ENCODE results near the gene MIOS. TPM values are rescaled to one million over a fixed set of nuclear protein-coding genes. Genes with fewer than 3 reads are reported as not detected.

Gene MIOS
- total RNA-seq, 1 experiment from 2014 or later: 25.8 TPM

- no peak for DNase-seq (ENCODE audit: low read depth, low spot score)
- no peak for ATAC-seq
- BruUV-seq (replicated peaks): no TSS peak
- intact Hi-C loops (cut with micrococcal nuclease): no loop called here
- Histone ChIP-seq H3K4me1 (ENCODE audit: control insufficient read depth in 1 of 2, insufficient read depth in 2 of 2, low read length in 2 of 2) (no peaks in the 10 kb centered on the region), H3K9ac (ENCODE audit: low read length) (no peak overlapping the region), H3K27ac (ENCODE audit: low read depth, low read length) (no peak overlapping the region), H4K20me1 (ENCODE audit: insufficient read depth) (no peaks in the 10 kb centered on the region), H3K9me3 (ENCODE audit: control insufficient read depth in 1 of 2, insufficient read depth in 1 of 2, low read depth in 1 of 2, low read length in 2 of 2) (peaks cover 0 to 6% of the 10 kb centered on the region in 2 experiments; a peak in 2 of 4 replicates), H3K4me3 (replicated peaks in 1 of 2; ENCODE audit: low read depth in 1 of 2, low read length in 2 of 2) (no peak overlapping the region), H2AFZ (ENCODE audit: low read depth, low read length, poor library complexity, severe bottlenecking) (no peak overlapping the region), H3K36me3 (ENCODE audit: control insufficient read depth in 1 of 2, insufficient read depth in 2 of 2, low read length in 2 of 2) (no peaks in the 10 kb centered on the region), H3K4me2 (ENCODE audit: low read length) (no peak overlapping the region), H3K9me2 (ENCODE audit: insufficient read depth) (no peaks in the 10 kb centered on the region), H3K79me2 (ENCODE audit: insufficient read depth, low read length) (no peaks in the 10 kb centered on the region), H3K27me3 (ENCODE audit: insufficient read depth, low read length) (no peaks in the 10 kb centered on the region)
- ChIA-PET RAD21 (ENCODE audit: low non-redundant PET in 1 of 2, low total read pairs in 2 of 2, uncharacterized antibody in 2 of 2, unreplicated experiment in 2 of 2) (no interaction called here), CTCF (no interaction called here), POLR2A (no interaction called here)
- TF ChIP-seq SIN3A (IDR thresholded peaks at IDR 0.05; ENCODE audit: low read depth) (no peak), YY1 (IDR thresholded peaks at IDR 0.05; ENCODE audit: extremely low read depth, insufficient replicate concordance, low read depth, low read length) (no peak), TCF7L2 (IDR thresholded peaks at IDR 0.05; ENCODE audit: borderline replicate concordance, extremely low read depth, insufficient read depth, insufficient read length) (no peak), CBX3 (IDR thresholded peaks at IDR 0.05; ENCODE audit: low read depth) (no peak), SRF (IDR thresholded peaks at IDR 0.05; ENCODE audit: low read depth) (no peak)
These were observed 12.7 kb upstream of the MIOS start for GRCh38 chr7:7554021-7554432.

- ChIA-PET POLR2A (no interaction called here), RAD21 (ENCODE audit: low non-redundant PET in 1 of 2, low total read pairs in 2 of 2, uncharacterized antibody in 2 of 2, unreplicated experiment in 2 of 2) (no interaction called here), CTCF (no interaction called here)
- Histone ChIP-seq H4K20me1 (ENCODE audit: insufficient read depth) (no peaks in the 10 kb centered on the region), H3K27ac (ENCODE audit: low read depth, low read length) (no peak overlapping the region), H3K4me3 (replicated peaks in 1 of 2; ENCODE audit: low read depth in 1 of 2, low read length in 2 of 2) (no peak overlapping the region), H3K9ac (ENCODE audit: low read length) (no peak overlapping the region), H3K27me3 (ENCODE audit: insufficient read depth, low read length) (no peaks in the 10 kb centered on the region), H3K4me2 (ENCODE audit: low read length) (no peak overlapping the region), H3K9me2 (ENCODE audit: insufficient read depth) (no peaks in the 10 kb centered on the region), H3K4me1 (ENCODE audit: control insufficient read depth in 1 of 2, insufficient read depth in 2 of 2, low read length in 2 of 2) (no peaks in the 10 kb centered on the region), H3K79me2 (ENCODE audit: insufficient read depth, low read length) (no peaks in the 10 kb centered on the region), H3K36me3 (ENCODE audit: control insufficient read depth in 1 of 2, insufficient read depth in 2 of 2, low read length in 2 of 2) (no peaks in the 10 kb centered on the region), H2AFZ (ENCODE audit: low read depth, low read length, poor library complexity, severe bottlenecking) (no peak overlapping the region), H3K9me3 (ENCODE audit: control insufficient read depth in 1 of 2, insufficient read depth in 1 of 2, low read depth in 1 of 2, low read length in 2 of 2) (peaks cover 0 to 6% of the 10 kb centered on the region in 2 experiments; a peak in 2 of 4 replicates)
- intact Hi-C loops (cut with micrococcal nuclease): no loop called here
- no TSS peak for BruUV-seq (replicated peaks)
- DNase-seq (ENCODE audit: low read depth, low spot score): no peak
- no peak for ATAC-seq
- TF ChIP-seq JUND (IDR thresholded peaks at IDR 0.05): no peak
- no peak for TF ChIP-seq TCF7L2 (IDR thresholded peaks at IDR 0.05; ENCODE audit: borderline replicate concordance, extremely low read depth, insufficient read depth, insufficient read length)
- no peak for TF ChIP-seq ELF1 (IDR thresholded peaks at IDR 0.05; ENCODE audit: borderline replicate concordance, low read depth)
- TF ChIP-seq SRF (IDR thresholded peaks at IDR 0.05; ENCODE audit: low read depth): no peak
- no peak for TF ChIP-seq CTCF (IDR thresholded peaks at IDR 0.05 in 2 of 3, conservative IDR thresholded peaks at IDR 0.05 in 1 of 3; ENCODE audit: borderline replicate concordance in 1 of 3, insufficient read depth in 1 of 3, low read depth in 2 of 3, low read length in 2 of 3)
These were observed 11.8 kb upstream of the MIOS start for GRCh38 chr7:7554649-7555575.
